Activated CD4-positive, alpha-beta T cell treated with anti-CD3 and anti-CD28 coated beads for 24 hours (primary cell): ENCODE data around the gene MGAT5B.
A peak's percentile ranks its signal among the peaks of the same experiment; 100 is the strongest.
"Not testable (repeated sequence)": the region's sequence is repeated elsewhere in the genome, so short reads cannot be mapped to it uniquely, and the experiment has no call there.

Experiments used
- DNase-seq, 2 donors: peaks; one replicate each; pipeline ENCODE4 v3.0.0-alpha.2; 2020; ENCODE audit warnings: low read depth in 2 of 2

Gene MGAT5B

GRCh38 chr17:76868176-76868668, at the start of gene MGAT5B:
TSS of gene MGAT5B (plus strand) at chr17:76868404. CDS start at chr17:76869030, 626 bp downstream.
- DNase-seq: peak; percentile 70 to 72

GRCh38 chr17:76820039-76820438, 48.2 kb upstream of the MGAT5B start:
- no peak for DNase-seq

GRCh38 chr17:76820561-76820960, 47.6 kb upstream of the MGAT5B start:
- no peak for DNase-seq

- DNase-seq: no peak
Observed at GRCh38 chr17:76822184-76822778, 45.9 kb upstream of the MGAT5B start.

GRCh38 chr17:76824093-76824492, 44.1 kb upstream of the MGAT5B start:
- no peak for DNase-seq

- no peak for DNase-seq
Observed at GRCh38 chr17:76826330-76827068, 41.7 kb upstream of the MGAT5B start.

GRCh38 chr17:76827736-76828135, 40.5 kb upstream of the MGAT5B start:
- DNase-seq: no peak

GRCh38 chr17:76830987-76831715, 37.1 kb upstream of the MGAT5B start:
- no peak for DNase-seq

- no peak for DNase-seq
Observed at GRCh38 chr17:76833034-76833644, 35.1 kb upstream of the MGAT5B start.

- no peak for DNase-seq
Observed at GRCh38 chr17:76833747-76834146, 34.5 kb upstream of the MGAT5B start.

- DNase-seq: no peak
Observed at GRCh38 chr17:76834870-76835269, 33.3 kb upstream of the MGAT5B start.

- DNase-seq: no peak
Observed at GRCh38 chr17:76840443-76840767, 27.8 kb upstream of the MGAT5B start.

- DNase-seq: no peak
Observed at GRCh38 chr17:76840884-76841775, 27.1 kb upstream of the MGAT5B start.

- DNase-seq: no peak
Observed at GRCh38 chr17:76841776-76842405, 26.3 kb upstream of the MGAT5B start.

- DNase-seq: not testable (repeated sequence)
Observed at GRCh38 chr17:76843068-76843467, 25.1 kb upstream of the MGAT5B start.

- DNase-seq: no peak
Observed at GRCh38 chr17:76843703-76844484, 24.3 kb upstream of the MGAT5B start.

- DNase-seq: no peak
Observed at GRCh38 chr17:76844485-76844829, 23.7 kb upstream of the MGAT5B start.

- no peak for DNase-seq
Observed at GRCh38 chr17:76844846-76845245, 23.4 kb upstream of the MGAT5B start.

GRCh38 chr17:76845541-76846017, 22.6 kb upstream of the MGAT5B start:
- DNase-seq: no peak

- no peak for DNase-seq
Observed at GRCh38 chr17:76847031-76847430, 21.2 kb upstream of the MGAT5B start.
